Muscle of arm (tissue), 12 donors: ENCODE measurements around the gene MAPRE3. TPM values are rescaled to one million over a fixed set of nuclear protein-coding genes. Genes with fewer than 3 reads are reported as not detected.

Experiments
- DNase-seq: peaks from one replicate; pipeline ENCODE4 v3.0.0-alpha.2; 2013
- polyA plus RNA-seq, 12 donors: library from polyadenylated mRNA; unstranded; fragments of 120-200 nt; gene quantifications; one replicate each; pipeline ENCODE4 v1.2.1, GENCODE V29; 2013; ENCODE audit not compliant: insufficient read length in 12 of 12

Gene MAPRE3
- polyA plus RNA-seq, 12 donors, result 18.0 to 332 (median 26.6) TPM

GRCh38 chr2:26946841-26947784 lies 23.3 kb upstream of the MAPRE3 start:
- peak; percentile 40 for DNase-seq

GRCh38 chr2:26948800-26949199 lies 21.6 kb upstream of the MAPRE3 start:
- DNase-seq, result no peak

- DNase-seq, result no peak
These were observed 20.2 kb upstream of the MAPRE3 start for GRCh38 chr2:26950246-26950645.

GRCh38 chr2:26951236-26951635 lies 19.2 kb upstream of the MAPRE3 start:
- no peak for DNase-seq

GRCh38 chr2:26952374-26952773 lies 18.1 kb upstream of the MAPRE3 start:
- DNase-seq, result no peak

- DNase-seq, result no peak
These were observed 16.3 kb upstream of the MAPRE3 start for GRCh38 chr2:26954135-26954534.

- DNase-seq, result no peak
These were observed 13.4 kb upstream of the MAPRE3 start for GRCh38 chr2:26957041-26957440.

- DNase-seq, result no peak
These were observed 12.9 kb upstream of the MAPRE3 start for GRCh38 chr2:26957534-26957933.

- DNase-seq, result no peak
These were observed 11.1 kb upstream of the MAPRE3 start for GRCh38 chr2:26959331-26959730.

- DNase-seq, result no peak
These were observed 5.8 kb upstream of the MAPRE3 start for GRCh38 chr2:26964446-26965130.

GRCh38 chr2:26968001-26968400 lies 2.4 kb upstream of the MAPRE3 start:
- DNase-seq, result no peak

GRCh38 chr2:26969077-26969844 lies 1.2 kb upstream of the MAPRE3 start:
- no peak for DNase-seq

GRCh38 chr2:26970928-26971627 lies 641 bp downstream of the MAPRE3 start:
- no peak for DNase-seq

- no peak for DNase-seq
These were observed 1.7 kb downstream of the MAPRE3 start for GRCh38 chr2:26971911-26972786.

- no peak for DNase-seq
These were observed 3.9 kb downstream of the MAPRE3 start for GRCh38 chr2:26974352-26974751.

- DNase-seq, result no peak
These were observed 4.7 kb downstream of the MAPRE3 start for GRCh38 chr2:26975102-26975501.

GRCh38 chr2:26975656-26976055 lies 5.2 kb downstream of the MAPRE3 start:
- DNase-seq, result no peak

GRCh38 chr2:26976237-26976636 lies 5.8 kb downstream of the MAPRE3 start:
- no peak for DNase-seq

GRCh38 chr2:26977012-26977411 lies 6.6 kb downstream of the MAPRE3 start:
- DNase-seq, result no peak

GRCh38 chr2:26978061-26978596 lies 7.7 kb downstream of the MAPRE3 start:
- DNase-seq, result no peak
